Right atrium auricular region (tissue), 2 donors: ENCODE data around the gene PERP. TPM values are rescaled to one million over a fixed set of nuclear protein-coding genes. Genes with fewer than 3 reads are reported as not detected.

Experiments
- DNase-seq: peaks from one replicate; pipeline ENCODE4 v3.0.0-alpha.2; 2019; ENCODE audit warnings: low spot score
- H3K27ac ChIP-seq, 2 donors: fragments of 200-600 bp; sonication (generic); 1 replicate in 1 of 2; 2 replicates in 1 of 2; pipeline ENCODE4 v1.5.1; 2016 to 2019
- H3K27me3 ChIP-seq, 2 donors: fragments of 200-600 bp; sonication (generic); one replicate each; pipeline versions ENCODE4 v1.5.1 to v1.6.0; 2017 to 2019
- H3K36me3 ChIP-seq: fragments of 200-600 bp; sonication (generic); one replicate; pipeline ENCODE4 v1.5.1; 2016
- H3K4me1 ChIP-seq, 2 donors: fragments of 200-600 bp; sonication (generic); one replicate each; pipeline versions ENCODE4 v1.5.1 to v1.6.0; 2017 to 2019
- H3K4me3 ChIP-seq, 2 donors: fragments of 200-600 bp; sonication (generic); 1 replicate in 1 of 2; 2 replicates in 1 of 2; pipeline ENCODE4 v1.5.1; 2017 to 2019; ENCODE audit warnings: mild to moderate bottlenecking in 1 of 2, moderate library complexity in 1 of 2
- H3K9me3 ChIP-seq, 2 donors: fragments of 200-600 bp; sonication (generic); one replicate each; pipeline ENCODE4 v1.5.1; 2019
- CTCF ChIP-seq, 2 donors: fragments of 200-600 bp; sonication (generic); IDR thresholded peaks; one replicate each; pipeline ENCODE4 v1.5.1; 2019; ENCODE audit warnings: antibody characterized with exemption in 2 of 2
- total RNA-seq, 2 donors: library from RNA; depleted of rRNA; stranded (reverse); fragments of >200 nt; gene quantifications; one replicate each; pipeline ENCODE4 v1.1.0, GENCODE V29; 2016

PERP gene
- total RNA-seq, 2 donors from 2014 or later: 46.3 to 57.8 TPM

GRCh38 chr6:138103871-138104270 lies 3.3 kb downstream of the PERP start:
- Histone ChIP-seq H3K9me3 (no peaks in the 10 kb centered on the region), H3K4me3 (no peak overlapping the region), H3K4me1 (peaks cover 0 to 20% of the 10 kb centered on the region in 2 donors), H3K36me3 (no peaks in the 10 kb centered on the region), H3K27me3 (no peaks in the 10 kb centered on the region), H3K27ac (peak overlapping the region; percentile 13 to 92)
- no peak for DNase-seq
- TF ChIP-seq CTCF (IDR thresholded peaks at IDR 0.05): no peak

- Histone ChIP-seq H3K27me3 (no peaks in the 10 kb centered on the region), H3K4me1 (peaks cover 0 to 8% of the 10 kb centered on the region in 2 donors), H3K27ac (peak overlapping the region; percentile 67 to 92), H3K36me3 (no peaks in the 10 kb centered on the region), H3K9me3 (peaks cover 0 to 8% of the 10 kb centered on the region in 2 donors), H3K4me3 (peak overlapping the region; percentile 30 to 35)
- no peak for DNase-seq
- TF ChIP-seq CTCF (IDR thresholded peaks at IDR 0.05): no peak
These were observed 5.1 kb downstream of the PERP start for GRCh38 chr6:138101946-138102731.

- peaks cover 0 to 5% of the 10 kb centered on the region in 2 donors for H3K4me1 ChIP-seq
- H3K9me3 ChIP-seq: peaks cover 0 to 8% of the 10 kb centered on the region in 2 donors
- H3K36me3 ChIP-seq: peaks cover 1% of the 10 kb centered on the region
- H3K27ac ChIP-seq: no peak overlapping the region
- TF ChIP-seq CTCF (IDR thresholded peaks at IDR 0.05): no peak
- no peaks in the 10 kb centered on the region for H3K27me3 ChIP-seq
- H3K4me3 ChIP-seq: no peak overlapping the region
- no peak for DNase-seq
These were observed 7.4 kb downstream of the PERP start for GRCh38 chr6:138099832-138100231.

- H3K4me1 ChIP-seq: peaks cover 0 to 4% of the 10 kb centered on the region in 2 donors
- peaks cover 3% of the 10 kb centered on the region for H3K36me3 ChIP-seq
- H3K27ac ChIP-seq: no peak overlapping the region
- no peak overlapping the region for H3K4me3 ChIP-seq
- no peaks in the 10 kb centered on the region for H3K27me3 ChIP-seq
- DNase-seq: no peak
- TF ChIP-seq CTCF (IDR thresholded peaks at IDR 0.05): no peak
- H3K9me3 ChIP-seq: peaks cover 0 to 8% of the 10 kb centered on the region in 2 donors
These were observed 8.9 kb downstream of the PERP start for GRCh38 chr6:138098306-138098705.

- Histone ChIP-seq H3K36me3 (peaks cover 15% of the 10 kb centered on the region), H3K27ac (no peak overlapping the region)
- no peak for TF ChIP-seq CTCF (IDR thresholded peaks at IDR 0.05)
These were observed 13.0 kb downstream of the PERP start for GRCh38 chr6:138094260-138094659.

More at GRCh38 chr6:138094260-138094659, 13.0 kb downstream of the PERP start:
- Histone ChIP-seq H3K9me3 (peaks cover 0 to 8% of the 10 kb centered on the region in 2 donors), H3K4me3 (no peak overlapping the region), H3K4me1 (no peaks in the 10 kb centered on the region), H3K27me3 (no peaks in the 10 kb centered on the region)
- DNase-seq: no peak
